Activated T-helper 9 cell treated with anti-CD3 and anti-CD28 coated beads, Interleukin-2, amount 50 U/mL, for 16 hours (primary cell): ENCODE data around the gene C7orf57.

Source experiments
- DNase-seq: peaks from one replicate; pipeline ENCODE4 v3.0.0-alpha.2; 2020; ENCODE audit warnings: low read depth

The C7orf57 gene

GRCh38 chr7:48085433-48085791 lies 50.1 kb downstream of the C7orf57 start:
- no peak for DNase-seq

GRCh38 chr7:48085942-48086341 lies 50.6 kb downstream of the C7orf57 start:
- DNase-seq, result no peak

- DNase-seq, result no peak
Measured at GRCh38 chr7:48087349-48087748, 52.0 kb downstream of the C7orf57 start.

GRCh38 chr7:48088559-48089045 lies 53.3 kb downstream of the C7orf57 start:
- no peak for DNase-seq

GRCh38 chr7:48089046-48090003 lies 54.0 kb downstream of the C7orf57 start, which contains the start of gene UPP1:
UPP1 (plus strand) TSS chr7:48089265; CDS start chr7:48094784, 5,519 bp downstream.
- peak; percentile 87 for DNase-seq

GRCh38 chr7:48090095-48090805 lies 54.9 kb downstream of the C7orf57 start:
- DNase-seq, result no peak

GRCh38 chr7:48091506-48092433 lies 56.4 kb downstream of the C7orf57 start:
- no peak for DNase-seq

- DNase-seq, result no peak
Measured at GRCh38 chr7:48094861-48095293, 59.5 kb downstream of the C7orf57 start.

- no peak for DNase-seq
Measured at GRCh38 chr7:48096273-48096672, 60.9 kb downstream of the C7orf57 start.

- no peak for DNase-seq
Measured at GRCh38 chr7:48097521-48098231, 62.3 kb downstream of the C7orf57 start.

GRCh38 chr7:48098846-48099245 lies 63.5 kb downstream of the C7orf57 start:
- no peak for DNase-seq

- no peak for DNase-seq
Measured at GRCh38 chr7:48099781-48100180, 64.4 kb downstream of the C7orf57 start.

GRCh38 chr7:48101352-48101751 lies 66.0 kb downstream of the C7orf57 start:
- no peak for DNase-seq

- no peak for DNase-seq
Measured at GRCh38 chr7:48101968-48102367, 66.6 kb downstream of the C7orf57 start.

- no peak for DNase-seq
Measured at GRCh38 chr7:48102530-48102929, 67.2 kb downstream of the C7orf57 start.

GRCh38 chr7:48105045-48105444 lies 69.7 kb downstream of the C7orf57 start:
- DNase-seq, result no peak

GRCh38 chr7:48106906-48107659 lies 71.7 kb downstream of the C7orf57 start:
- DNase-seq, result no peak

GRCh38 chr7:48107926-48108472 lies 72.7 kb downstream of the C7orf57 start:
- DNase-seq, result no peak

GRCh38 chr7:48108959-48109847 lies 73.9 kb downstream of the C7orf57 start:
- no peak for DNase-seq
